Measurements from ENCODE around the gene IER3IP1. TPM values are rescaled to one million over a fixed set of nuclear protein-coding genes. Genes with fewer than 3 reads are reported as not detected.

Gene IER3IP1
- total and polyA plus RNA-seq, 9 donors = 8.9 to 14.0 (median 12.1) TPM

- intact Hi-C loops (cut with DNase I) = no loop called here
- H3K27ac ChIP-seq = no peak overlapping the region
- H3K9me3 ChIP-seq = no peaks in the 10 kb centered on the region
- 80 to 90% (median 87%) methylated on average over 6 of the region's 6 CpGs for WGBS, 3 donors
- H3K4me3 ChIP-seq = no peak overlapping the region
- H3K27me3 ChIP-seq = no peaks in the 10 kb centered on the region
- no peak for TF ChIP-seq POLR2A (IDR thresholded peaks at IDR 0.05)
- no peak for TF ChIP-seq EP300 (IDR thresholded peaks at IDR 0.05)
- TF ChIP-seq CTCF (IDR thresholded peaks at IDR 0.05) = no peak
- DNase-seq = no peak
- H3K4me1 ChIP-seq (ENCODE audit: insufficient read depth) = no peaks in the 10 kb centered on the region
- no peaks in the 10 kb centered on the region for H3K36me3 ChIP-seq
Measured at GRCh38 chr18:47110492-47111274, 65.5 kb downstream of the IER3IP1 start.

- Histone ChIP-seq H3K27me3 (no peaks in the 10 kb centered on the region), H3K4me1 (ENCODE audit: insufficient read depth) (no peaks in the 10 kb centered on the region), H3K27ac (no peak overlapping the region), H3K9me3 (no peaks in the 10 kb centered on the region), H3K4me3 (no peak overlapping the region), H3K36me3 (no peaks in the 10 kb centered on the region)
- 64 to 76% (median 74%) methylated on average over 1 of the region's 1 CpG for WGBS, 3 donors
- no peak for DNase-seq
- intact Hi-C loops (cut with DNase I) = no loop called here
- no peak for TF ChIP-seq CTCF (IDR thresholded peaks at IDR 0.05)
- no peak for TF ChIP-seq POLR2A (IDR thresholded peaks at IDR 0.05)
- no peak for TF ChIP-seq EP300 (IDR thresholded peaks at IDR 0.05)
Measured at GRCh38 chr18:47109720-47110119, 66.4 kb downstream of the IER3IP1 start.

- no peaks in the 10 kb centered on the region for H3K36me3 ChIP-seq
- no peaks in the 10 kb centered on the region for H3K27me3 ChIP-seq
- no peaks in the 10 kb centered on the region for H3K4me1 ChIP-seq (ENCODE audit: insufficient read depth)
- H3K4me3 ChIP-seq = no peak overlapping the region
- TF ChIP-seq CTCF (IDR thresholded peaks at IDR 0.05) (no peak), POLR2A (IDR thresholded peaks at IDR 0.05) (no peak), EP300 (IDR thresholded peaks at IDR 0.05) (no peak)
- DNase-seq = no peak
- no peaks in the 10 kb centered on the region for H3K9me3 ChIP-seq
- WGBS, 3 donors = 83 to 86% (median 86%) methylated on average over 7 of the region's 7 CpGs
- no peak overlapping the region for H3K27ac ChIP-seq
- intact Hi-C loops (cut with DNase I) = no loop called here
Measured at GRCh38 chr18:47108998-47109405, 67.2 kb downstream of the IER3IP1 start.

- no peak overlapping the region for H3K4me3 ChIP-seq
- no peaks in the 10 kb centered on the region for H3K27me3 ChIP-seq
- no peaks in the 10 kb centered on the region for H3K4me1 ChIP-seq (ENCODE audit: insufficient read depth)
- no peak overlapping the region for H3K27ac ChIP-seq
- 73 to 83% (median 76%) methylated on average over 3 of the region's 3 CpGs for WGBS, 3 donors
- no peaks in the 10 kb centered on the region for H3K9me3 ChIP-seq
- DNase-seq = no peak
- no peaks in the 10 kb centered on the region for H3K36me3 ChIP-seq
- intact Hi-C loops (cut with DNase I) = no loop called here
- TF ChIP-seq EP300 (IDR thresholded peaks at IDR 0.05) = no peak
- no peak for TF ChIP-seq CTCF (IDR thresholded peaks at IDR 0.05)
- no peak for TF ChIP-seq POLR2A (IDR thresholded peaks at IDR 0.05)
Measured at GRCh38 chr18:47108373-47108772, 67.8 kb downstream of the IER3IP1 start.

Small RNA genes lying within 50 kb of the gene (small RNA-seq; reads per million reads assigned to genes)
- not detected for gene AC012254.4

Other genes starting within 250 kb of the IER3IP1 start
- gene ELOA2, start 140.7 kb downstream of the IER3IP1 start, total RNA-seq = not detected
- not detected for gene ELOA2, start 140.7 kb downstream of the IER3IP1 start, polyA plus RNA-seq
- 10 to 100 TPM; 18.2 to 48.3 (median 36.7) TPM for gene HDHD2, start 25.9 kb downstream of the IER3IP1 start, total RNA-seq
- gene HDHD2, start 25.9 kb downstream of the IER3IP1 start, polyA plus RNA-seq = 10 to 100 TPM; 19.0 to 48.4 TPM
- not detected for gene SKOR2, start 75.3 kb upstream of the IER3IP1 start, total RNA-seq
- under 1 TPM in 1 of 2 donors, not detected in 1; 0.01 TPM for gene SKOR2, start 75.3 kb upstream of the IER3IP1 start, polyA plus RNA-seq

Data from ovary (tissue), 9 donors.